Measurements from ENCODE around the gene SSX3. TPM values are rescaled to one million over a fixed set of nuclear protein-coding genes. Genes with fewer than 3 reads are reported as not detected.
"Not testable (repeated sequence)": the region's sequence is repeated elsewhere in the genome, so short reads cannot be mapped to it uniquely, and the experiment has no call there.

Gene SSX3, protein sequence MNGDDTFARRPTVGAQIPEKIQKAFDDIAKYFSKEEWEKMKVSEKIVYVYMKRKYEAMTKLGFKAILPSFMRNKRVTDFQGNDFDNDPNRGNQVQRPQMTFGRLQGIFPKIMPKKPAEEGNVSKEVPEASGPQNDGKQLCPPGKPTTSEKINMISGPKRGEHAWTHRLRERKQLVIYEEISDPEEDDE
- total RNA-seq (ENCODE audit: low replicate concordance) = not detected in 2 replicates

GRCh38 chrX:48356315-48357094 lies at the start of gene SSX3:
TSS of gene SSX3 (minus strand) at chrX:48356703. CDS start at chrX:48355249, 1,454 bp downstream.
- DNase-seq (ENCODE audit: low read depth); H3K4me3 ChIP-seq (ENCODE audit: low read depth, low read length): not testable (repeated sequence)

GRCh38 chrX:48397825-48398224 lies 41.3 kb upstream of the SSX3 start:
- not testable (repeated sequence) for DNase-seq (ENCODE audit: low read depth); H3K4me3 ChIP-seq (ENCODE audit: low read depth, low read length)

DNA sequence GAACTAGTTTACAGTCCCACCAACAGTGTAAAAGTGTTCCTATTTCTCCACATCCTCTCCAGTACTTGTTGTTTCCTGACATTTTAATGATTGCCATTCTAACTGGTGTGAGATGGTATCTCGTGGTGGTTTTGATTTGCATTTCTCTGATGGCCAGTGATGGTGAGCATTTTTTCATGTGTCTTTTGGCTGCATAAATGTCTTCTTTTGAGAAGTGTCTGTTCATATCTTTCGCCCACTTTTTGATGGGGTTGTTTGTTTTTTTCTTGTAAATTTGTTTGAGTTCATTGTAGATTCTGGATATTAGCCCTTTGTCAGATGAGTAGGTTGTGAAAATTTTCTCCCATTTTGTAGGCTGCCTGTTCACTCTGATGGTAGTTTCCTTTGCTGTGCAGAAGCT lies 40.4 kb upstream of the SSX3 start:
- DNase-seq (ENCODE audit: low read depth); H3K4me3 ChIP-seq (ENCODE audit: low read depth, low read length): not testable (repeated sequence)

DNA sequence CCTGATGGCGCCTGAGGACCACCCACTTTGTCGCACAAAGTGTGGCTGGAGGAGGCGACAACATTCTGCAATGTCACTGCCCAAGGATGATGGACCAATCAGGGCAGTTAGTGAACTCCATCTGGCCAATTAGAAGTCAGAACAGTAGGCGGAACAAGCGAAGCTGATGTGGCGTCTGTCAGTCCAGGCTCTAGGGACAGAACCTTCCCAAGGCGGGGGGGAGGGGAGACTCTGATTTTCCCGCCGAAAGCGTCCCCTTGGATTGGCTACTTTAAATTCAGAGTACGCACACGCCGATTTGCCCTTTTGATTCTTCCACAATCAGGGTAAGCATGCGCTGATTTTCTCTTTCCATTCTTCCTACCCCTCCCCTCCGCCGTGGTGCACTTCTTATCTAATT lies 26.7 kb upstream of the SSX3 start, which contains the start of gene SSX4:
TSS of gene SSX4 (plus strand) at position 301 of the 400 bp plus-strand sequence. CDS start 515 bp downstream, outside the sequence.
- H3K4me3 ChIP-seq (ENCODE audit: low read depth, low read length); DNase-seq (ENCODE audit: low read depth): not testable (repeated sequence)

- H3K4me3 ChIP-seq (ENCODE audit: low read depth, low read length); DNase-seq (ENCODE audit: low read depth): not testable (repeated sequence)
These were observed 13.9 kb upstream of the SSX3 start for GRCh38 chrX:48370408-48370807.

GRCh38 chrX:48367717-48368408 lies 11.4 kb upstream of the SSX3 start:
- not testable (repeated sequence) for H3K4me3 ChIP-seq (ENCODE audit: low read depth, low read length); DNase-seq (ENCODE audit: low read depth)

DNA sequence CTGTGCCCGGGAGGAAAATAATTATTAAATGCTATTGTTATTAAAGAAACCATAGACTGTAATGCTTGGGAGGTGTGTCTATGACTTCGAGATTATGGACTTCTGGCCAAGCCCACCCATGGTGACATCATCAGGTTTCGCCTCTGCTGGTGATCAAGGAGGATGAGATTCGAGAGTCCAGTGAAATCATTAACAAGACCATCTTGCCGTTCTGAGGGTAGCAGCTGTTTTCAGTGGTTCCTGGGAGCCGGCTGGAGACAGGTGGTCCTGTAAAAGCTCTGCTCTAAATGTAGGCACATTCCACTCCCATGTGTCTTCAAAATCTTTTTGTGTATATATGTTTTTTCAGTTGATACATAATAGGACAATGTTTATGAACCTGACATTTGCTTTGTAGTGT lies 2.8 kb upstream of the SSX3 start:
- DNase-seq (ENCODE audit: low read depth); H3K4me3 ChIP-seq (ENCODE audit: low read depth, low read length): not testable (repeated sequence)

GRCh38 chrX:48357681-48358080 lies 1.2 kb upstream of the SSX3 start:
- no peak overlapping the region for H3K4me3 ChIP-seq (ENCODE audit: low read depth, low read length)
- DNase-seq (ENCODE audit: low read depth) = no peak
- TF ChIP-seq CTCF (IDR thresholded peaks at IDR 0.05; ENCODE audit: insufficient read depth, low read length) = no peak

DNA sequence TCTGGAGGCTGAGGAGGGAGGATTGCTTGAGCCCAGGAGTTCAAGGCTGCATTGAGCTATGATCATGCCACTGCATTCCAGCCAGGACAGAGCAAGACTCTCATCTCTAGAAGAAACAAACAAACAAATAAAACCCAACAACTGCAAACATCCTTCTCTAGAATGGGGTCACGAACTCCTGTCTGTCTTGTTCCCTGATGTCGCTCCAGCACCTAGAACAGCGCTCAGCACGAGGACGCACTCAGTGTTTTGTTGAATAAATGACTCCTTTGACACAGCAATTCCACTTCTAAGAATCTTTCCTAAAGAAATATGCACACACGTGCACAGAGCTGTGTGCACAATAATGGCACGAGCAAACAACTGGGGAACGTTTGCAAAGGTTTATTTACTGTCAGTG lies 10.4 kb downstream of the SSX3 start:
- H3K4me3 ChIP-seq (ENCODE audit: low read depth, low read length); DNase-seq (ENCODE audit: low read depth): not testable (repeated sequence)

- DNase-seq (ENCODE audit: low read depth); H3K4me3 ChIP-seq (ENCODE audit: low read depth, low read length): not testable (repeated sequence)
These were observed 42.5 kb downstream of the SSX3 start for GRCh38 chrX:48313996-48314395.

DNA sequence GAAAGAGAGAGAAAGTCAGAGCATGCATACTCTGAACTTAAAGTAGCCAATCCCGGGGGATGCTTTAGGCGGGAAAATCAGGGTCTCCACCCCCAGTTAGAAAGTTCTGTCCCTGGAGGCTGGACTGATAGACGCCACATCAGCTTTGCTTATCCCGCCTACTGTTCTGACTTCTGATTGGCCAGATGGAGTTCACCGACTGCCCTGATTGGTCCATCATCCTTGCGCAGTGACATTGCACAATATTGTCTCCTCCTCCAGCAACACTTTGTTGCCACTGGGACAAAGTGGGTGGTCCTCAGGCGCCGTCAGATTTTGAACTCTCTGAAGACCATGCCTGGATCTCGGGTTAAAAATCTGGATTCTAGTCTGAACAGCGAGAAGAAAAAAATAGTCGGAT lies 50.3 kb downstream of the SSX3 start:
- H3K4me3 ChIP-seq (ENCODE audit: low read depth, low read length) = no peak overlapping the region
- DNase-seq (ENCODE audit: low read depth) = no peak
- no peak for TF ChIP-seq CTCF (IDR thresholded peaks at IDR 0.05; ENCODE audit: insufficient read depth, low read length)

Small RNA genes within 50 kb of the gene (small RNA-seq; reads per million reads assigned to genes)
- not detected for gene AL606490.7
- gene AL606490.9 = not detected

Other genes with a start within 250 kb of the SSX3 start
- not detected in 2 replicates for gene SPACA5B, start 226.1 kb downstream of the SSX3 start, total RNA-seq (ENCODE audit: low replicate concordance)
- not detected in 2 replicates for gene SSX5, start 159.9 kb downstream of the SSX3 start, total RNA-seq (ENCODE audit: low replicate concordance)
- gene SSX1, start 101.3 kb downstream of the SSX3 start, total RNA-seq (ENCODE audit: low replicate concordance) = 0.09 TPM in 1 of 2 replicates, not detected in the other
- not detected in 2 replicates for gene SSX4, start 26.8 kb upstream of the SSX3 start, total RNA-seq (ENCODE audit: low replicate concordance)
- not detected in 2 replicates for gene SSX4B, start 55.3 kb upstream of the SSX3 start, total RNA-seq (ENCODE audit: low replicate concordance)
- 10.2 and 97.0 TPM in 2 replicates for gene SLC38A5, start 113.6 kb upstream of the SSX3 start, total RNA-seq (ENCODE audit: low replicate concordance)
- gene FTSJ1, start 119.5 kb upstream of the SSX3 start, total RNA-seq (ENCODE audit: low replicate concordance) = 22.7 and 55.0 TPM in 2 replicates
- 9.1 and 10.1 TPM in 2 replicates for gene PORCN, start 152.3 kb upstream of the SSX3 start, total RNA-seq (ENCODE audit: low replicate concordance)
- gene EBP, start 165.1 kb upstream of the SSX3 start, total RNA-seq (ENCODE audit: low replicate concordance) = 30.7 and 49.2 TPM in 2 replicates
- 8.0 and 10.1 TPM in 2 replicates for gene TBC1D25, start 183.0 kb upstream of the SSX3 start, total RNA-seq (ENCODE audit: low replicate concordance)
- 125 and 463 TPM in 2 replicates for gene RBM3, start 217.8 kb upstream of the SSX3 start, total RNA-seq (ENCODE audit: low replicate concordance)
- gene WDR13, start 240.8 kb upstream of the SSX3 start, total RNA-seq (ENCODE audit: low replicate concordance) = 41.2 and 72.7 TPM in 2 replicates